HG03565 (cell line): ENCODE results near the gene RNF167.

ENCODE experiments used
- ATAC-seq: cut with Tn5 transposase; IDR thresholded peaks from one replicate; pipeline ENCODE4 v1.9.1; 2021; ENCODE audit warnings: mild to moderate bottlenecking, moderate library complexity; ENCODE audit not compliant: unreplicated experiment

The RNF167 gene

DNA sequence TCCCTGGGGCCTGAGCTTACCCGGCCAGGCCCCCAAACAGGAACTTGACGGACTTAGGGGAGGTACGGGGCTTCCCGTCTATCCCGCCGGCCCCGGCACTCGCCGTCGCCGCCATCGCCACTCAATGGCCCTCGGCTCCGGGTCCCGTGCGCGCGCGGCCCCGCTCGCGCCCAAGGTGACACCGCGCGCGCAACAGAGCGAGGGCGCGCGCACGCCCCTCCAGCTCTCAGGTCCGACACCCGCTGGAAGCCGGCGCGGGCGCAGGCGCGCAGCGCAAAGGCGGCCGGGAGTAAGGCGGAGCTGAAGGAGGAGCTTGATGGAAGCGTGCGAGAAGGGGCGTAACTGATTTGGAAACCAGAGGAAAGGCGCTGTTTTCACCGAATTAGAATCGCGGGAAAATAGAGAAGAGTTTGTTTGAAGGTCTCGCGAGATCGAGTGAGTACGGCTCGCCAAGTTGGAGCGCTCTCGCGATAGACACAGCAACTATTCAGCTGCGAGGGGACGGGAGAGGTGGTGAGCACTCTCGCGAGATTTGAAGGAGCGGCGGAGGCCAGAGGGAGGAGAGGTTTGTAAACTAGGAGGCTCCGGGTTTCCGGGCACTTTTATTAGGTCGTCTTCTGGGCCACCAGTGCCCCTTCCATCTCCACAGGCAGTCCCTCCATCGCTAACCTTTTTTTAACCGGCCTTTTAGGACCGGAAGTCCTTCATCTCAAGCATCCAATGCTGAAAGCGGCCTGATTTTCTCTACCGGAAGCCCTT, at the start of gene RNF167, which contains the start of gene SLC25A11:
Gene RNF167 (plus strand): TSS at position 473 of the 759 bp plus-strand sequence. CDS start 642 bp downstream, outside the sequence.
Gene SLC25A11 (minus strand): TSS at position 251 of the 759 bp plus-strand sequence. CDS start 136 bp downstream, at position 115.
- ATAC-seq, result peak; percentile 75

DNA sequence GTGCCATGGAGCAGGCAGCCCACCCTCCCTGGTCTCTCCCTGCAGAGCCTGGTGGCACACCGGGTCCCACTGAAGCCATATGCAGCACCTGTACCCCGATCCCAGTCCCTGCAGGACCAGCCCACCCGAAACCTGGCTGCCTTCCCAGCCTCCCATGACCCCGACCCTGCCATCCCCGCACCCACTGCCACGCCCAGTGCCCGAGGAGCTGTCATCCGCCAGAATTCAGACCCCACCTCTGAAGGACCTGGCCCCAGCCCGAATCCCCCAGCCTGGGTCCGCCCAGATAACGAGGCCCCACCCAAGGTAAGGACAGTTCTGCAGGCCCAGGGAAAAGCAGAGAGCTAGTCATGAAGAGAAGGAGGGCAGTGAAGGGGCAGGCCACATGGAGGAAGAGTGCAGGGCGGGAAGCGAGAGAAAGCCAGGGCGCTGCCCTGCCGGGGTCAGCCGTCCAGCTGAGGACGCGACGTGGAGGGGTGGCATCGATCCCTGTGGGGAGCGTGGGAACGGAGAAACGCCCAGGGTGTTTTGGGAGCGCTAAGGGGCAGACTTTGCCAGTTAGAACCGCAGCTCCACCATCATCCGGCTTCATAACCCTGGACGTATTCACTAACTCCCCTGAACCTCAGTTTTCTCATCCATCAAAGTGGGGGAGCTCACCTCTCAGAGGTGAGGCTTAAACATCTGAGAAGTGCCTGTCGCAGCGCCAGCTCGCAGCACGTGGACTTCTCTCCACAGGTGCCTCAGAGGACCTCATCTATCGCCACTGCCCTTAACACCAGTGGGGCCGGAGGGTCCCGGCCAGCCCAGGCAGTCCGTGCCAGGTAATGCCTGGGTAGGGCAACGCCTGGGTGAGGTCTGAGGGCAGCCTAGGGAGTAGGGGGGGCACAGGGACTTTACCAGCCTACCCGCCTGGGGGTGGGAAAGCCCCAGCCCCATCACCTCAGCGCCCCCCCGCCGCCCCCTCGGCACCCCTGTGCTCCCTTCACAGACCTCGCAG, 48.4 kb upstream of the RNF167 start:
- no peak for ATAC-seq

DNA sequence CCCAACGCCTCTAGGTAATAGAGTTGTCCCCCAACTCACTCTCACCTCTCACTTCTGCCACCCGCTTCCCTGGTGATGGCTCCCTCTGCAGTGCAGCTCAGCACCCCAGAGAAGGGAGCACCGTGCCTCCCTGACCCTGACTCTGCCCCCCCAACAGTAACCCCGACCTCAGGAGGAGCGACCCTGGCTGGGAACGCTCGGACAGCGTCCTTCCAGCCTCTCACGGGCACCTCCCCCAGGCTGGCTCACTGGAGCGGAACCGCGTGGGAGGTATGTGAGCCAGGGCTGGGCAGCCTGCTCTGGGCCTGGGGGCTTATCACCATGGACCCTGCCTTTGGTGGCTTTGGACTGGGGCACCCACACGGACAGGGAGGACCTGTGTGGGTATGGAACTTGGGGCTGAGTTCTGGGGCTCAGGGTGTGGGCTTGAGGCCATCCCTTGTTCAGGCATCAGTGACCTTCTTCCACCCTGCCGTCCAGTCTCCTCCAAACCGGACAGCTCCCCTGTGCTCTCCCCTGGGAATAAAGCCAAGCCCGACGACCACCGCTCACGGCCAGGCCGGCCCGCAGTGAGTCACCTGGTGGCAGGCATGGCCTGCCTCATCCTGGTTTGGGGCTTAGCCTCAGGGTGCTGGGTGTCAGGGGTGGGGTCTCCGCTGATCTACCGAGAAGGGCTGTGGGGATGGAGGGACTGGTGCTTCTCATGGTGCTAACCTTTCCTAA, 47.4 kb upstream of the RNF167 start:
- no peak for ATAC-seq

DNA sequence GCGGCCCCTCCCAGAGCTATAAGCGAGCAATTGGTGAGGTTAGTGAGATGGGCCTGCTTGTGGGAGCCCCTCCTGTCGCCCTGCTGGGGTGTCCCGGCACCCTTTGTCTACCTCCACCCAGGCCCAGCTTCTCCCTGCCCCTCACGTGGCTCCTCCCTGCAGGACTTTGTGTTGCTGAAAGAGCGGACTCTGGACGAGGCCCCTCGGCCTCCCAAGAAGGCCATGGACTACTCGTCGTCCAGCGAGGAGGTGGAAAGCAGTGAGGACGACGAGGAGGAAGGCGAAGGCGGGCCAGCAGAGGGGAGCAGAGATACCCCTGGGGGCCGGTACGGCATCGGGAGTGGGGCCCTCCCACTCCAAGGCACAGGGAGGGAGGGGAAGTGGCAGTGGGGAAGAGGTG, 46.8 kb upstream of the RNF167 start:
- ATAC-seq, result no peak

DNA sequence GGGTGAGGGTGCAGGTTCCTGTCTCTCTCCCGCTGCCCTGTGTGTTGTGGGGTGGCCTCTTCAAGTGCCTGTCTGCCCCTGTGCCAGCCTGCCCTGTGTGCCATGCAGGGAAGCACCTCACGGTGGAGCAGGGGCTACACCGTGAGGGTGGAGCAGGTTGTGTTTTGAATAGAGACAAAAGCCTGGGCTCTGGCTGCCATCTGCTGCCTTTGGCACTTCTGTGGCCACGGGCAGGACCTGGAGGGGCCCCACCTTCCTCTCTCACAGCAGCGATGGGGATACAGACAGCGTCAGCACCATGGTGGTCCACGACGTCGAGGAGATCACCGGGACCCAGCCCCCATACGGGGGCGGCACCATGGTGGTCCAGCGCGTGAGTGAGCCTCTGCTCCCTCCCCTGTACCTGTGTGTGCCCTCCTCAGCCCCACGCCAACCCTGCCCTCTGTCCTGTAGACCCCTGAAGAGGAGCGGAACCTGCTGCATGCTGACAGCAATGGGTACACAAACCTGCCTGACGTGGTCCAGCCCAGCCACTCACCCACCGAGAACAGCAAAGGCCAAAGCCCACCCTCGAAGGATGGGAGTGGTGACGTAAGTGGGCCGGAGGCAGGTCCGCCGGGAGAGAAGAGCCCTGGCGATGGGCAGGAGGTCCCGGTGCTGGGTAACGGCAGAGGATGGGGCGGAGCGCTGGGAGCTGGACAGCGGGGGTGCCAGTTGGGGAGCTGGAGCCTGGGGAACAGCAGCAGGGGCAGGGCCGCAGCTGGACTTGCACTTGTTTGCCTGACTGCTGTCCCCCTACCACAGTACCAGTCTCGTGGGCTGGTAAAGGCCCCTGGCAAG, 46.1 kb upstream of the RNF167 start:
- no peak for ATAC-seq

DNA sequence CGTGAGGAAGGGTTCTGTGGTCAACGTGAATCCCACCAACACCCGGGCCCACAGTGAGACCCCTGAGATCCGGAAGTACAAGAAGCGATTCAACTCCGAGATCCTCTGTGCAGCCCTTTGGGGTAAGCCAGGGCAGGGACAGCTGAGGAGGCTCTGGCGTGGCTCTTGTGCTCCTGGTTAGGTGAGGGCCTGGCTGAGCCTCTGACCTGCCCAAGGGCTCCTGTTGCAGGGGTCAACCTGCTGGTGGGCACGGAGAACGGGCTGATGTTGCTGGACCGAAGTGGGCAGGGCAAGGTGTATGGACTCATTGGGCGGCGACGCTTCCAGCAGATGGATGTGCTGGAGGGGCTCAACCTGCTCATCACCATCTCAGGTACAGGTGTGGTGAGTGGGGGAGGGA, 44.9 kb upstream of the RNF167 start:
- no peak for ATAC-seq

DNA sequence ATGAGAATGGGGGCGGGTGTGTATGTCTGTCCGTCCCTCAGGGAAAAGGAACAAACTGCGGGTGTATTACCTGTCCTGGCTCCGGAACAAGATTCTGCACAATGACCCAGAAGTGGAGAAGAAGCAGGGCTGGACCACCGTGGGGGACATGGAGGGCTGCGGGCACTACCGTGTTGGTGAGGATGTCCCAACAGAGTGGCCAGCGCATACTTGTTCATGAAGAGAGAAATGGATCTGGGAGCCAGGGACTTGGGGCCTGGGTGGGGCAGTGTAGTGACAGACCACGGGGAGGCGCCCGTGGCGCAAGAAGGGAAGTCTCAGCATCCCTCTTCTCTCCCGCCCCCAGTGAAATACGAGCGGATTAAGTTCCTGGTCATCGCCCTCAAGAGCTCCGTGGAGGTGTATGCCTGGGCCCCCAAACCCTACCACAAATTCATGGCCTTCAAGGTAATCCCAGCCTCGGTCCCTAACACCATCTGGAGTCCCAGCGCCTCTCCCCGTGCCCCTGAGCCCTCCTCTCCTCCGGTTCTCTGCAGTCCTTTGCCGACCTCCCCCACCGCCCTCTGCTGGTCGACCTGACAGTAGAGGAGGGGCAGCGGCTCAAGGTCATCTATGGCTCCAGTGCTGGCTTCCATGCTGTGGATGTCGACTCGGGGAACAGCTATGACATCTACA, 44.3 kb upstream of the RNF167 start:
- no peak for ATAC-seq

DNA sequence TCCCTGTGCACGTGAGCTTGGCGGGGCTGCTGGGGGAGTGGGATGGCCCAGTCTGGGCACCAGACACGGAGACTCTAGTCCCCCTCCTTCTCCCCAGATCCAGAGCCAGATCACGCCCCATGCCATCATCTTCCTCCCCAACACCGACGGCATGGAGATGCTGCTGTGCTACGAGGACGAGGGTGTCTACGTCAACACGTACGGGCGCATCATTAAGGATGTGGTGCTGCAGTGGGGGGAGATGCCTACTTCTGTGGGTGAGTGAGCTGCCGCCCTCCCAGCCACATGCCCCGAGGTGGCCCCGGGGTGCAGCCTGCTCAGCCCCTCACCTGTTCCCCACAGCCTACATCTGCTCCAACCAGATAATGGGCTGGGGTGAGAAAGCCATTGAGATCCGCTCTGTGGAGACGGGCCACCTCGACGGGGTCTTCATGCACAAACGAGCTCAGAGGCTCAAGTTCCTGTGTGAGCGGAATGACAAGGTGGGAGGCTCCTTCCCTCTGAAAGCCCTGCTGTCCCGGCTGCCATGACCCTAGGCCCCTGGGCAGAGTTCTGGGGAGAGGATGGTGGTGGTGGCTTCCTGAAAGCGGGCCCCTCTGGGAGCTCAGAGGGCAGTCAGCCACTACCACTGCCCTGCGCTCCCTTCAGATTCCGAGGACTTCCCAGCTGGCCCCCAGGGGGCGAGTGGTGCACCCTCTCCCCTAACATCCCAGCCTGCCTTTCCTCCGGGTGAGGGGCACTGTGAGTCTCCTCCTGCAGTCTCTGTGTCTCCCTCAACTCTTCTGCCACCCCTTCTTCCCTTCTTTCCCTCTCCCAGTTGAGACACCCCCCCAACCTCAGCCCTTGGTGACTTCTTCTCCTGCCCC, 43.5 kb upstream of the RNF167 start:
- no peak for ATAC-seq

DNA sequence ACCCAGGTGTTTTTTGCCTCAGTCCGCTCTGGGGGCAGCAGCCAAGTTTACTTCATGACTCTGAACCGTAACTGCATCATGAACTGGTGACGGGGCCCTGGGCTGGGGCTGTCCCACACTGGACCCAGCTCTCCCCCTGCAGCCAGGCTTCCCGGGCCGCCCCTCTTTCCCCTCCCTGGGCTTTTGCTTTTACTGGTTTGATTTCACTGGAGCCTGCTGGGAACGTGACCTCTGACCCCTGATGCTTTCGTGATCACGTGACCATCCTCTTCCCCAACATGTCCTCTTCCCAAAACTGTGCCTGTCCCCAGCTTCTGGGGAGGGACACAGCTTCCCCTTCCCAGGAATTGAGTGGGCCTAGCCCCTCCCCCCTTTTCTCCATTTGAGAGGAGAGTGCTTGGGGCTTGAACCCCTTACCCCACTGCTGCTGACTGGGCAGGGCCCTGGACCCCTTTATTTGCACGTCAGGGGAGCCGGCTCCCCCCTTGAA, 42.8 kb upstream of the RNF167 start:
- no peak for ATAC-seq

DNA sequence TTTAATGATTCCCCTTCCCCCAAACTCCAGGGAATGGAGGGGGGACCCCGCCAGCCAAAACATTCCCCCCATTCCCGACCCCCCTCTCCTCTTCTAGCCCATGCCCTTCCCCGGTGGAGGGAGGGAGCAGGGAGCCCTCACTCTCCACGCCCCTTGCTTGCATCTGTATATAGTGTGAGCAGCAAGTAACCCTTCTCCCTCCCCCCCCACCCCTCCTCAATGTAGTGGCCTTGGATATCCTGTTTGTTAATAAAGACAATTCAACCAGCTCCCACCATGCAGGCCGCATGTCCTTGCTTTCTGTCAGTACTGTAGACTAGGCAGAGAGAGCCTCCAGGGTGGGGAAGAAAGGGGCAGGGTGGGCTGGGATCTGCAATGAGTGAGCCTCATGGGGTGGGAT, 42.3 kb upstream of the RNF167 start:
- ATAC-seq, result no peak

DNA sequence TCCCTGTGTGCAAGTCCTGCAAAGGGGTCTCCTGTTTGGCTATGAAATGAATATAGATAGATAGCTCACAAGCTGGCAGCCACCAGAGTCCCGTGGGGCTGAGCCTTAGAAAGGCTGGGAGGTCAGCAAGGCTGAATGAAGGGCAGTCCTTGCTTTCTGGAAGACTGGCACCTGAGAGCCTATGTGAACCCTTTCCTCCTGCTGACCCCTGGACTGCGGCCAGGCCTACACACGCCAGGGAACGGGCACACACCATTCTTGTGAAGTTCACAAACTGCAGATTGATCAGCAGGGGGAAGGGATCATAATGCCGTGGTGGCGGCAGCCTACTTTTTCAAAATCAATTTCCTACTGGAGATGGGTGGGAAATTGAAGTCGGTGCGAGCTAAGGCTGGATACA, 41.7 kb upstream of the RNF167 start:
- ATAC-seq, result no peak

DNA sequence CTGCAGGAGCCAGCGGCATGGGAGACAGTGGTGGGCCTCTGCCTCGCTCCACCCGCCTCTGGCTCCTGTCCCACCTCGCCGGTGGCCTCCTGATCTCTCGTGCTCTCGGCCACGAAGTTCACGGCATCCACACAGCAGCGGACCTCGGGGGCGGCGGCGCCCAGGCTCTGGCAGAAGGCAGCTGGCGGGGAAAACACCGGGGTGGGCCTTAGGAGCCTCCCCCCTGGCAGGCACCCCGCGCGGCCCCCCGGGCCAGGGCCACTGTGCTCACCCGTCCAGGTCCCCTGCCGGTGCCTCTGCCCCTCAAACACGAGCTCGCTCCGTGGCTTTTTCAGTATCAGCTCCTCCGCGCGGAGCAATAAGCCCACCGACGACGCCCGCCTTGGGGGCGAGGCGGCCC, 41.1 kb upstream of the RNF167 start:
- no peak for ATAC-seq

DNA sequence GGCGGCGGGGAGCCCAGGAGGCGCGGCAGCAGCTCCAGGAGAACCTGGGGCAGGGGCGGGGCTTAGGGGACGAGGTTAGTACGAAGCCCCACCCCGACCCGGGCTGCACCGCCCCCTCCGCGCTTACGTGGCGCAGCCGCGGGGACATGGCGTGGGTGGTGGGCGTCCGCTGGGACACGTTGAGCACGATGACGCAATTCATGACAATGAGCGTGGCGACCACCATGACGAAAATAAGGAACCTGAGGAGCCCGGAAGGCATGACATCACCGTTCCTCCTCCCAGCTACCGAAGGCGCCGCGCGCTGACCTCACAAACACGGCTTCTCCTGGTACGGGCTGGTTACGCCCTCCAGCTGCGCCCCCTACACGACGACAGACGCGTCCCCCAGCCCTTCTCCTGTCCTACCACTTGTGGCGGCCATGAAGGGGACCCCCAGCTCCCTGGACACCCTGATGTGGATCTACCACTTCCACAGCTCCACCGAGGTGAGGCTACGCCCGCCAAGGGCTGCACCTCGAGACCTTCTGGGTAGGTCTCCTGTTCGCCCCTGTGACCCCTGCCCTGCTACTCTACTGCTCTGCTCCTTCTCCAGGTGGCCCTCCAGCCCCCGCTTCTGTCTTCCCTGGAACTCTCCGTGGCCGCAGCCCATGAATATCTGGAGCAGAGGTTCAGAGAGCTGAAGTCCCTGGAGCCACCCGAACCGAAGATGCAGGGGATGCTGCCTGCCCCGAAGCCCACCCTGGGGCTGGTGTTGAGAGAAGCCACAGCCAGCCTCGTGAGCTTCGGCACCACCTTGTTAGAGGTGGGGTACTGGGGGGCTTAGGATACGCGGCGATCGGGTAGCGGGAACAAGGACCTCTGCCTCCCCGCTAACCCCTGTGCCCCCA, 40.5 kb upstream of the RNF167 start, which contains the start of gene C17orf107:
Gene C17orf107 (plus strand): TSS at position 196 of the 890 bp plus-strand sequence. CDS start 227 bp downstream, at position 423.
- ATAC-seq, result peak; percentile 44

DNA sequence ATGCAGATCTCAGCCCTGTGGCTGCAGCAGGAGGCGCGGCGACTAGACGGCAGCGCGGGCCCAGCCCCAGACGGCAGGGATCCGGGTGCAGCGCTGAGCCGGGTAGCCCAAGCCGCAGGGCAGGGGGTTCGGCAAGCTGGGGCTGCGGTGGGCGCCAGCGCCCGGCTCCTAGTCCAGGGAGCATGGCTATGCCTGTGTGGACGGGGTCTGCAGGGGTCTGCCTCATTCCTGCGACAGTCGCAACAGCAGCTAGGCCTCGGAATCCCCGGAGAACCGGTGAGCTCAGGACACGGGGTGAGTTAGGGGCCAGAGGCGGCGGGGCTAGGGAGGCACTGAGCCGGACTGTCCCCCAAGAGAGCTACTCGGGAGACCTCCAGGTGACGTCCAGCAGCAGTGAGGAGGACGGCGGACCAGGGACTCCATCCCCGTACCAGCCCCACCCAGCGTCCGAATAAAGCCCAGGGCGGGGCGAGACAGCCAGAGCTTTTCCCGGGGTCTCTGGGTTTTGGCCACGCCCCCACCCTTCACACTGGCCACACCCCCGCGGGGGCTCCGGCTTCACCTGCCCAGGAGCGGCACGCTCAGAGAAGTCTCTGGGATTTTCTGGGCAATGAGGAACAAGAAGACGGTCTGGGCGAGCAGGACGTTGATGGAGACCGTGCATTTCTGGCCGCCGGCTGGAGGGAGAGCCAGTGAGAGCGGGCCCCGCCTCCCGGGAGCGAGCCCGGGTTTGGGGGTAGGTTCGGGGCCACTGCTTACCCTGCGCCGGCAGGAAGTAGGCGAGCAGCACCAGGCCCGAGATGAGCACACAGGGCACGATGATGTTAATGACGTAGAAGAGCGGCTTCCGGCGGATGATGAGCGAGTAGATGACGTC, 39.6 kb upstream of the RNF167 start:
- ATAC-seq, result no peak

DNA sequence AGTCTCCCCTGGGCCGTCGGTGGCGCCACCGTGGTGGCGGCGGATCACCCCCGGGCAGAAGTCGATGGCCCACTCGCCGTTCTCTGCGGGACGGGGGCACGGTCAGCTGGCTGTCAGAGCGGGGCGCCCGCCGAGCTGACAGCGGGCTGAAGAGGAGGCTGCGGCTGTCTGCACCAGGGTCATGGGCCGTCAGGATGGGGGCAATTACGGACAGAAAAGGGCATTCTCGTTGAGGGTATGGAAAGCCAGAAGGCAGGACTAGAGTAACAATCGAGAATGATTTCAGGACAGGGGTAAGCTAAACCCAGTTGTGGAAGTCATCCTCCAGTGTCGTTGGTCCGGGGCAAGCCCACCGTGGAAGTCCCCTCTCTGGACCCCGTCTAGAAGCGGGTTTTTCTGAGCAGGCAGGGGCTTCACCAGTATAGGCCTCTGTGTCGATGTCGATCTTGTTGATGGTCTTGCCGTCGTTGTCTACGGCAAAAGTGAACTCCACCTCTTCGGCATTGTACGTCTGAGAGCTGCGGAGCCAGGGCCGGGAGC, 38.9 kb upstream of the RNF167 start:
- ATAC-seq, result no peak
